Uterus (tissue), 2 donors: ENCODE data around the gene BLOC1S3.

Source experiments
- POLR2A ChIP-seq, 2 donors: fragments of 450-650 bp; IDR thresholded peaks; one replicate each; pipeline ENCODE4 v1.6.1; 2016; ENCODE audit warnings: antibody characterized with exemption in 2 of 2, mild to moderate bottlenecking in 1 of 2, moderate library complexity in 1 of 2
- TF ChIP-seq, protein P1 (sequence below), 4 experiments: fragments of 200-600 bp in 2 of 4; fragments of 450-650 bp in 2 of 4; sonication (generic) in 2 of 4; IDR thresholded peaks; one replicate each; pipeline ENCODE4 v1.5.1; 2016 to 2019; ENCODE audit warnings: antibody characterized with exemption in 4 of 4, mild to moderate bottlenecking in 2 of 4, moderate library complexity in 1 of 4

- TF ChIP-seq POLR2A (IDR thresholded peaks at IDR 0.05): no peak
- TF ChIP-seq, protein P1, sequence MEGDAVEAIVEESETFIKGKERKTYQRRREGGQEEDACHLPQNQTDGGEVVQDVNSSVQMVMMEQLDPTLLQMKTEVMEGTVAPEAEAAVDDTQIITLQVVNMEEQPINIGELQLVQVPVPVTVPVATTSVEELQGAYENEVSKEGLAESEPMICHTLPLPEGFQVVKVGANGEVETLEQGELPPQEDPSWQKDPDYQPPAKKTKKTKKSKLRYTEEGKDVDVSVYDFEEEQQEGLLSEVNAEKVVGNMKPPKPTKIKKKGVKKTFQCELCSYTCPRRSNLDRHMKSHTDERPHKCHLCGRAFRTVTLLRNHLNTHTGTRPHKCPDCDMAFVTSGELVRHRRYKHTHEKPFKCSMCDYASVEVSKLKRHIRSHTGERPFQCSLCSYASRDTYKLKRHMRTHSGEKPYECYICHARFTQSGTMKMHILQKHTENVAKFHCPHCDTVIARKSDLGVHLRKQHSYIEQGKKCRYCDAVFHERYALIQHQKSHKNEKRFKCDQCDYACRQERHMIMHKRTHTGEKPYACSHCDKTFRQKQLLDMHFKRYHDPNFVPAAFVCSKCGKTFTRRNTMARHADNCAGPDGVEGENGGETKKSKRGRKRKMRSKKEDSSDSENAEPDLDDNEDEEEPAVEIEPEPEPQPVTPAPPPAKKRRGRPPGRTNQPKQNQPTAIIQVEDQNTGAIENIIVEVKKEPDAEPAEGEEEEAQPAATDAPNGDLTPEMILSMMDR (IDR thresholded peaks at IDR 0.05): no peak
These were observed 8.2 kb upstream of the BLOC1S3 start for GRCh38 chr19:45170146-45171106.
